Measurements from ENCODE around the gene AUTS2.

The AUTS2 gene

DNA sequence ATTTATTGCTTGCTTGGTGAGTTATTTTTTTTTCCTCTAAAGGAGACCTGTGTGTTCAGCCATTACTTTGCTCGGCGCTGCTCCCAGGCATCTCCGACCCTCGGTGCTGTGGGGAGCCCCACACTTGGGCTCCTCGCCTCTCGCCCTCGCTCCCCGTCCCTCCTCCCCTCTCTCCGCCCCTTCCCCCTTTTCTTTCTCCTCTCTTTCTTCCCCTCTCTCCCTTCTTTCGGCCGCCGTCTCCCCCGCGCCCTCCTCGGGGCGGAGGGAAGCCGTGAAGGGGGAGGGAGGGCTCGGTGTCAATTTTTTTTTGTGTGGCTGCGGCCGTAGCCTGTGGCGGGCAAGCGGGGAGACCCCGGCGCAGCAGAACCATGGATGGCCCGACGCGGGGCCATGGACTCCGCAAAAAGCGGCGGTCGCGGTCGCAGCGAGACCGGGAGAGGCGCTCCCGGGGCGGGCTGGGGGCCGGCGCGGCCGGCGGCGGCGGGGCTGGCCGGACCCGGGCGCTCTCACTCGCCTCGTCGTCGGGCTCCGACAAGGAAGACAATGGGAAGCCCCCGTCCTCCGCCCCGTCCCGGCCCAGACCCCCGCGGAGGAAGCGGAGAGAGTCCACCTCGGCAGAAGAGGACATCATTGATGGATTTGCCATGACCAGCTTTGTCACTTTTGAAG, 1.1 kb downstream of the AUTS2 start:
- no peak for DNase-seq (ENCODE audit: low read depth)
- TF ChIP-seq, protein P1, sequence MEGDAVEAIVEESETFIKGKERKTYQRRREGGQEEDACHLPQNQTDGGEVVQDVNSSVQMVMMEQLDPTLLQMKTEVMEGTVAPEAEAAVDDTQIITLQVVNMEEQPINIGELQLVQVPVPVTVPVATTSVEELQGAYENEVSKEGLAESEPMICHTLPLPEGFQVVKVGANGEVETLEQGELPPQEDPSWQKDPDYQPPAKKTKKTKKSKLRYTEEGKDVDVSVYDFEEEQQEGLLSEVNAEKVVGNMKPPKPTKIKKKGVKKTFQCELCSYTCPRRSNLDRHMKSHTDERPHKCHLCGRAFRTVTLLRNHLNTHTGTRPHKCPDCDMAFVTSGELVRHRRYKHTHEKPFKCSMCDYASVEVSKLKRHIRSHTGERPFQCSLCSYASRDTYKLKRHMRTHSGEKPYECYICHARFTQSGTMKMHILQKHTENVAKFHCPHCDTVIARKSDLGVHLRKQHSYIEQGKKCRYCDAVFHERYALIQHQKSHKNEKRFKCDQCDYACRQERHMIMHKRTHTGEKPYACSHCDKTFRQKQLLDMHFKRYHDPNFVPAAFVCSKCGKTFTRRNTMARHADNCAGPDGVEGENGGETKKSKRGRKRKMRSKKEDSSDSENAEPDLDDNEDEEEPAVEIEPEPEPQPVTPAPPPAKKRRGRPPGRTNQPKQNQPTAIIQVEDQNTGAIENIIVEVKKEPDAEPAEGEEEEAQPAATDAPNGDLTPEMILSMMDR (IDR thresholded peaks at IDR 0.05; ENCODE audit: low read depth, low read length, missing control alignments) = no peak
- peak overlapping the region; percentile 88 for H3K4me3 ChIP-seq (ENCODE audit: low read depth, low read length)

DNA sequence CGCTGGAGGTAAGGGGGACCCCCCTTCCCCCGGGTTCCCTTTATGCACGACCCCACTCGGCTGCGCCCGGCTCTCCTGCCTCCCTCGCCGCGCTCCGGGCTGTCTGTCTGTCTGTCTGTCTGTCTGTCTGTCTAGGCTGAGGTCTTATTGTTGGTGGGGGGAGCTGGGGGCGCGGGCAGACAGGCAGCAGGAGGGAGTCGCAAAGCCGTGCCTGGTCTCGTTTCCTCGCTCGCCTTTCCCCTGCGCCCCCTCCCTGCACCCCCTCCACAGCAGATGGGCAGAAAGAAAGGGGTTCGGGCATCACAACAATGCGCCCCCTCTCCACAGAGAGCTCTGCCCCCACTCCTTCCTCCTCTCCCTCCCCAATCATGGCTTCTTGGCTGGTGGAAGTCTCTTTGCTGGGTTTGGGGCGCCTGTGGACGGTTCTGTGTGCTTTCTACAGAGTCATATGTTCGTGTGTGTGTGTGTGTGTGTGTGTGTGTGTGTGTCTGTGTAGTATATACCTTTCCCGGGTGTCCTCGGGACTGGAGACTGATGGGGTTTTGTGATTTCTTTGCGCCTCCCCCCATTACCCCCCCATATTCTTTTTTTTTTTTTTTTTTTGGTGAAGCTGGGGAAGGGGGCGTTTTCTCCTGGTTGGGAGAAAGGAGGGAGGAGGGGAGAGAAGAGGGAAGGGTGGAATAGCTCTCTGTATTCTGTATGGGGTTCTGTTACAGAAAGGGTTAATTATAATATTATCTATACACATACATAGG, 1.9 kb downstream of the AUTS2 start:
- H3K4me3 ChIP-seq (ENCODE audit: low read depth, low read length) = peak overlapping the region; percentile 88
- TF ChIP-seq, protein P1 (IDR thresholded peaks at IDR 0.05; ENCODE audit: low read depth, low read length, missing control alignments) = no peak
- no peak for DNase-seq (ENCODE audit: low read depth)

DNA sequence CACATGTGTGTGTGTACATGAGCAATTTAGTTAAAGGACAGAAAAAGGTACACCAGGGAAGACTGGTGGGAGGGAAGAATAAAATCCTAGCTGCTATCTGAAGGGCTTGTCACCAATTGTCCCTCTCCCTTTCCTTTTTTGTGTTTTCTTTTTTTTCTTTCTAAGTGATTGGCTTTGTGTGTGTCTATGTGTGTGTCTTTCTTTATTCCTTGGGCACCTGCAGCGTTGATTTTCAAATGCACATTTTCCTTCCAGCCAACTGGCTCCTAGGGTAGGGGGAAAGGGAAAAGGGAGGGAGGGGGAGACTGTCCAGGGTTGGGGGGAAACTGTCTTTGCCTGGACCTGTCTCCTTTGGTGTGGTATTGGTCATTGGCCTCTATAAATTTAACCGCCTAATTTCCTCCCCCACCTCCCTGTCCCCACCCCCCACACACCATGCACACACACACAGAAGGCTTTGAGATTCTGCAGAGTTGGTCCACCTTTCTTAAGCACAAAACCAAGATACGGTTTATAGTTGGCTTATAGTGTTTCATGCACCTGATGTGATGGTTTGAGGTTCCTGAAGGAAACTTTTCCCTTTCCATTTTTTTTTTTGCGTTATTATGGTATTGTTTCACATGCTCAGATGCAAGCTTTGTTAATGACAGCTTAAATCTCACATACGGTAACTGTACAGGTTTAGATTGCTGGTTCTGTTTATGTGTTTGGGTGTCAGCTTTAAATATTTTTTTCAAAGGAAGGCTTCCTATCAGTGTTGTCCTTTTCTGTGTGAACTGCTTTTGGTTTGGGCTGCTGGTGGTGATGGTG, 2.6 kb downstream of the AUTS2 start:
- DNase-seq (ENCODE audit: low read depth) = no peak
- TF ChIP-seq, protein P1 (IDR thresholded peaks at IDR 0.05; ENCODE audit: low read depth, low read length, missing control alignments) = no peak
- H3K4me3 ChIP-seq (ENCODE audit: low read depth, low read length) = peak overlapping the region; percentile 88; the same call in 1 of the 2 replicates

DNA sequence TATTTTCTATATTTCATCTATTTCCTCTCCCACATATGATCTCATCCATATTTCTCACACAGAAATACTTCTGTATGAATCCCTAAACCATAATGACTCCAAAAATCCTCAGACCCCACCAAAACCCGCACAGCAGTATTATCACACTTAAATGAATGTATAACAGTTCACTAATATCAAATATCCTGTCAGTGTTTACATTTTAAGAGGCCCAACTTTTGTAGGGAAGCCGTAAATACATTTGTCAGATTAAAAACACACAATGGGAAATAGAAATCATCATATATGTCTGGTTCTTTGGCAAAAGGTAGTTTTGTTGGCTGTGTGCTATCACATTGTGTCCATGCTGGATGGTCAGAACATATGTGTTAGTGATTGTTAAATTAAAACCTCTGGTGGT, 4.2 kb downstream of the AUTS2 start:
- H3K4me3 ChIP-seq (ENCODE audit: low read depth, low read length) = no peak overlapping the region
- TF ChIP-seq, protein P1 (IDR thresholded peaks at IDR 0.05; ENCODE audit: low read depth, low read length, missing control alignments) = no peak

DNA sequence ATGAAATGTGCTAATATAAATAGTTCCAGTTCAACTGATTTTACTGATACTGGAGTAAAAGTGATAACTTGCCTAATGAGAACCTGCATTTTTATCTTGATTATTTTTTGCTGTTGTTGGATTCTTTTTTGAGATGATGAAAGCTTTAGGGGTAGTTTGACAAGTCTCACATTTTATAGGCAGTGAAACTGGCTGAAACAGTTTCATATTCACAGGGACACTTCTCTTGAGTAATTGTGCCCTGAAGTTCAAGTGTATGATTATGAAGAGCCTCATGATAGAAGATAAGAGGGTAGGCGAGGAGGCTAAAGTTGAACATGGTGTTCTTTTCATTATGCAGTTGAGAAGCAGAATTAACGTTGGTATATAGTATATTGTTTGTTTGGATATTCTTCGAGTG, 5.1 kb downstream of the AUTS2 start:
- peak overlapping the region; percentile 10; the same call in 1 of the 2 replicates for H3K4me3 ChIP-seq (ENCODE audit: low read depth, low read length)
- no peak for DNase-seq (ENCODE audit: low read depth)
- TF ChIP-seq, protein P1 (IDR thresholded peaks at IDR 0.05; ENCODE audit: low read depth, low read length, missing control alignments) = no peak

More for the DNA sequence above, 4.2 kb downstream of the AUTS2 start:
- DNase-seq (ENCODE audit: low read depth) = no peak

DNA sequence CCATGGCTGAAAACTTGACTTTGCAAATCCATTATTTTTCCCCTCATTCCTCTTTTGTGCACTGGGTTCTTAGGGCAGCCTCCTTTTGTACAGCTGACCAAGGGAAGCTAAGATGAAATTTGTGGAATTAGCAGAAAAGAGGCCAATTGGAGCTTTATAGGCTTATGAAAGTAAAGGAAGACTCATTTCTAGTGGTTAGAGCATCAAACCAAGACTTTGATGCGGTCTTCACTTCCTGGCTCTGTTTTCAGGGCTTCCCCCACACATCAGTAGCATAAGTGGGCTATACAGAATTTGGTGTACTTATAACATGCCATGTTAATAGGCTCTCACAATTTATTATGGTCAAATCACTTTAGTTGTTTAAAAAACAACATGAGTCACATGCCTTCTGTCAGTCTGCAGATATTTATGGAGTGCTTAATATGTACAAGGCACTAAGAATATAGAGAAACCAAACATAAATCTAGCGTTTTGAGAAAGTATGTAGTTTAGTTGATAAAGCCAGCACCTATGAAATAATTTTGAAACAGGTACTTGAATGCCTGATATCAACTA, 5.7 kb downstream of the AUTS2 start:
- TF ChIP-seq, protein P1 (IDR thresholded peaks at IDR 0.05; ENCODE audit: low read depth, low read length, missing control alignments) = no peak
- no peak for DNase-seq (ENCODE audit: low read depth)
- H3K4me3 ChIP-seq (ENCODE audit: low read depth, low read length) = no peak overlapping the region; the same call in 1 of the 2 replicates

Measured in GM12864 (cell line).